Smooth muscle cell (in vitro differentiated cells): ENCODE results near the gene TBC1D14. TPM values are rescaled to one million over a fixed set of nuclear protein-coding genes. Genes with fewer than 3 reads are reported as not detected.

Source experiments
- DNase-seq: peaks from one replicate; lab custom pipeline; 2025; ENCODE audit not compliant: unreplicated experiment; lab: John Stamatoyannopoulos, UW
- H2AFZ ChIP-seq: fragments of 200-600 bp; sonication (generic); 2 replicates; pipeline ENCODE4 v1.6.0; 2016; ENCODE audit warnings: antibody characterized with exemption, low read depth, mild to moderate bottlenecking
- H3F3A ChIP-seq: fragments of 200-600 bp; sonication (generic); 2 replicates; pipeline ENCODE4 v1.6.0; 2017; ENCODE audit warnings: antibody characterized with exemption, low read depth
- H3K27ac ChIP-seq: fragments of 200-600 bp; sonication (generic); 2 replicates; pipeline ENCODE4 v1.5.1; 2016; ENCODE audit warnings: low read depth, mild to moderate bottlenecking
- H3K27me3 ChIP-seq: fragments of 200-600 bp; sonication (generic); 2 replicates; pipeline ENCODE4 v1.6.1; 2016; ENCODE audit warnings: low read depth, mild to moderate bottlenecking
- H3K36me3 ChIP-seq: fragments of 200-600 bp; sonication (generic); 2 replicates; pipeline ENCODE4 v1.5.1; 2016; ENCODE audit warnings: low read depth
- H3K4me1 ChIP-seq: fragments of 200-600 bp; sonication (generic); 2 replicates; pipeline ENCODE4 v1.5.1; 2016; ENCODE audit warnings: low read depth
- H3K4me2 ChIP-seq: fragments of 200-600 bp; sonication (generic); 2 replicates; pipeline ENCODE4 v1.6.0; 2016; ENCODE audit warnings: mild to moderate bottlenecking
- H3K4me3 ChIP-seq: fragments of 200-600 bp; sonication (generic); 2 replicates; pipeline ENCODE4 v1.5.1; 2016; ENCODE audit warnings: mild to moderate bottlenecking
- H3K79me2 ChIP-seq: fragments of 200-600 bp; sonication (generic); 2 replicates; pipeline ENCODE4 v1.6.0; 2016; ENCODE audit warnings: low read depth, mild to moderate bottlenecking
- H3K9ac ChIP-seq: fragments of 200-600 bp; sonication (generic); 2 replicates; pipeline ENCODE4 v1.6.0; 2016; ENCODE audit warnings: low read depth
- H3K9me3 ChIP-seq: fragments of 200-600 bp; sonication (generic); replicated peaks from 2 replicates; pipeline ENCODE4 v1.5.1; 2016; ENCODE audit warnings: low read depth
- H4K20me1 ChIP-seq: fragments of 200-600 bp; sonication (generic); 2 replicates; pipeline ENCODE4 v1.6.0; 2016; ENCODE audit warnings: low read depth
- CTCF ChIP-seq: fragments of 200-600 bp; sonication (generic); IDR thresholded peaks from 2 replicates; pipeline ENCODE4 v1.5.1; 2017; ENCODE audit warnings: borderline replicate concordance, mild to moderate bottlenecking, antibody characterized with exemption; ENCODE audit not compliant: insufficient read depth, poor library complexity, severe bottlenecking
- WGBS: methylation state at CpG from one replicate; pipeline ENCODE4 v1.1.7; 2016; ENCODE audit warnings: low lambda C conversion rate; 5-methylcytosine and 5-hydroxymethylcytosine counted together
- polyA plus RNA-seq: library from polyadenylated mRNA; unstranded; fragments of >200 nt; fragmentation: Nextera tagmentation; extraction: Ambion mirVana; gene quantifications from 2 replicates; pipeline ENCODE4 v1.2.1, GENCODE V29; 2016
- total RNA-seq: library from RNA; depleted of rRNA; stranded (reverse); fragments of >200 nt; gene quantifications from 2 replicates; pipeline ENCODE4 v1.2.3, GENCODE V29; 2014

TBC1D14 gene
- total and polyA plus RNA-seq, 2 experiments from 2014 or later, result 13.0 to 24.4 TPM

- Histone ChIP-seq H3K27me3 (no peaks in the 10 kb centered on the region), H3F3A (peaks cover 3% of the 10 kb centered on the region), H3K4me3 (no peak overlapping the region), H3K79me2 (peaks cover 4% of the 10 kb centered on the region), H4K20me1 (peaks cover 11% of the 10 kb centered on the region), H3K36me3 (peaks cover 8% of the 10 kb centered on the region), H3K9ac (no peak overlapping the region), H3K9me3 (no peaks in the 10 kb centered on the region), H3K4me2 (no peak overlapping the region), H3K27ac (no peak overlapping the region), H2AFZ (no peak overlapping the region), H3K4me1 (no peaks in the 10 kb centered on the region)
- no peak for DNase-seq
- 98% methylated on average over 3 of the region's 3 CpGs for WGBS
- TF ChIP-seq CTCF, result no peak
These were observed 149.2 kb downstream of the TBC1D14 start for GRCh38 chr4:7058792-7059191.

- TF ChIP-seq CTCF, result no peak
- no peak overlapping the region for H3K4me3 ChIP-seq
- no peak overlapping the region for H3K9ac ChIP-seq
- no peaks in the 10 kb centered on the region for H3K27me3 ChIP-seq
- no peak overlapping the region for H2AFZ ChIP-seq
- H3F3A ChIP-seq, result peaks cover 3% of the 10 kb centered on the region
- peaks cover 10% of the 10 kb centered on the region for H3K36me3 ChIP-seq
- H4K20me1 ChIP-seq, result peaks cover 17% of the 10 kb centered on the region
- no peak overlapping the region for H3K4me2 ChIP-seq
- no peaks in the 10 kb centered on the region for H3K4me1 ChIP-seq
- WGBS, result 94% methylated on average over 11 of the region's 11 CpGs
- no peak overlapping the region for H3K27ac ChIP-seq
- H3K79me2 ChIP-seq, result peaks cover 7% of the 10 kb centered on the region
- DNase-seq, result no peak
- no peaks in the 10 kb centered on the region for H3K9me3 ChIP-seq
These were observed 150.0 kb downstream of the TBC1D14 start for GRCh38 chr4:7059662-7060061.

GRCh38 chr4:7060346-7061150 lies 150.9 kb downstream of the TBC1D14 start:
- Histone ChIP-seq H3K79me2 (peaks cover 12% of the 10 kb centered on the region), H3K27ac (no peak overlapping the region), H3K4me2 (no peak overlapping the region), H3K27me3 (no peaks in the 10 kb centered on the region), H4K20me1 (peaks cover 25% of the 10 kb centered on the region), H3K4me3 (no peak overlapping the region), H3K36me3 (peaks cover 10% of the 10 kb centered on the region), H3F3A (peaks cover 3% of the 10 kb centered on the region), H3K9ac (no peak overlapping the region), H3K9me3 (no peaks in the 10 kb centered on the region), H2AFZ (no peak overlapping the region), H3K4me1 (no peaks in the 10 kb centered on the region)
- no peak for TF ChIP-seq CTCF
- WGBS, result 97% methylated on average over 20 of the region's 20 CpGs
- DNase-seq, result no peak

- Histone ChIP-seq H3K4me2 (no peak overlapping the region), H3K4me1 (peaks cover 4% of the 10 kb centered on the region), H3K36me3 (peaks cover 10% of the 10 kb centered on the region), H3K27ac (no peak overlapping the region), H3K4me3 (no peak overlapping the region), H4K20me1 (peaks cover 35% of the 10 kb centered on the region), H2AFZ (no peak overlapping the region), H3K9ac (no peak overlapping the region), H3F3A (peaks cover 3% of the 10 kb centered on the region), H3K27me3 (no peaks in the 10 kb centered on the region), H3K9me3 (no peaks in the 10 kb centered on the region), H3K79me2 (peaks cover 24% of the 10 kb centered on the region)
- no peak for DNase-seq
- no peak for TF ChIP-seq CTCF
- WGBS, result 92% methylated on average over 6 of the region's 6 CpGs
These were observed 152.2 kb downstream of the TBC1D14 start for GRCh38 chr4:7061815-7062214.
